ENCODE measurements around the gene LINC00237.

Gene LINC00237

GRCh38 chr20:21046413-21047070, 59.6 kb downstream of the LINC00237 start:
- DNase-seq = no peak

Measured in T-helper 9 cell (primary cell).